NCI-H2227 treated with DMSO at 0.1 percent for 48 hours (cell line): ENCODE results near the gene DRAP1.
A peak's percentile ranks its signal among the peaks of the same experiment; 100 is the strongest.
"Not testable (repeated sequence)": the region's sequence is repeated elsewhere in the genome, so short reads cannot be mapped to it uniquely, and the experiment has no call there.

Source experiments
- DNase-seq: peaks from one replicate; lab custom pipeline; 2025; lab: John Stamatoyannopoulos, UW

DRAP1 gene

GRCh38 chr11:65931773-65932557 is 12.7 kb downstream of the DRAP1 start:
- DNase-seq = no peak

GRCh38 chr11:65932558-65932919 is 13.3 kb downstream of the DRAP1 start:
- DNase-seq = peak; percentile 62

GRCh38 chr11:65934014-65934413 is 14.8 kb downstream of the DRAP1 start:
- DNase-seq = no peak

GRCh38 chr11:65937766-65938165 is 18.5 kb downstream of the DRAP1 start:
- DNase-seq = no peak

GRCh38 chr11:65941720-65942310 is 22.6 kb downstream of the DRAP1 start:
- DNase-seq = no peak

- no peak for DNase-seq
These were observed 23.3 kb downstream of the DRAP1 start for GRCh38 chr11:65942531-65942930.

- no peak for DNase-seq
These were observed 25.0 kb downstream of the DRAP1 start for GRCh38 chr11:65944191-65944590.

- DNase-seq = no peak
These were observed 25.5 kb downstream of the DRAP1 start for GRCh38 chr11:65944767-65945166.

GRCh38 chr11:65945430-65945911 is 26.2 kb downstream of the DRAP1 start, which contains the start of gene TSGA10IP:
Gene TSGA10IP, plus strand, starts transcription at chr11:65945480. Its CDS starts 196 bp downstream, at chr11:65945676.
- no peak for DNase-seq

GRCh38 chr11:65945941-65946558 is 26.8 kb downstream of the DRAP1 start:
- DNase-seq = no peak

- no peak for DNase-seq
These were observed 27.4 kb downstream of the DRAP1 start for GRCh38 chr11:65946655-65947054.

- no peak for DNase-seq
These were observed 27.9 kb downstream of the DRAP1 start for GRCh38 chr11:65947133-65947532.

GRCh38 chr11:65947603-65948125 is 28.4 kb downstream of the DRAP1 start:
- no peak for DNase-seq

GRCh38 chr11:65950711-65951110 is 31.5 kb downstream of the DRAP1 start:
- DNase-seq = not testable (repeated sequence)

GRCh38 chr11:65951641-65952040 is 32.4 kb downstream of the DRAP1 start:
- DNase-seq = not testable (repeated sequence)

- no peak for DNase-seq
These were observed 32.9 kb downstream of the DRAP1 start for GRCh38 chr11:65952052-65952521.

GRCh38 chr11:65953471-65953870 is 34.2 kb downstream of the DRAP1 start:
- DNase-seq = no peak

GRCh38 chr11:65954771-65955170 is 35.5 kb downstream of the DRAP1 start:
- no peak for DNase-seq

- DNase-seq = no peak
These were observed 39.1 kb downstream of the DRAP1 start for GRCh38 chr11:65958291-65958690.

GRCh38 chr11:65958774-65959420 is 39.7 kb downstream of the DRAP1 start:
- DNase-seq = no peak

GRCh38 chr11:65960824-65961266 is 41.6 kb downstream of the DRAP1 start:
- DNase-seq = peak; percentile 38
